Measurements from ENCODE around the gene EIF4EBP3.
"Not testable (repeated sequence)": the region's sequence is repeated elsewhere in the genome, so short reads cannot be mapped to it uniquely, and the experiment has no call there.

The EIF4EBP3 gene

GRCh38 chr5:140579188-140579747, 31.8 kb downstream of the EIF4EBP3 start:
- not testable (repeated sequence) for DNase-seq

DNA sequence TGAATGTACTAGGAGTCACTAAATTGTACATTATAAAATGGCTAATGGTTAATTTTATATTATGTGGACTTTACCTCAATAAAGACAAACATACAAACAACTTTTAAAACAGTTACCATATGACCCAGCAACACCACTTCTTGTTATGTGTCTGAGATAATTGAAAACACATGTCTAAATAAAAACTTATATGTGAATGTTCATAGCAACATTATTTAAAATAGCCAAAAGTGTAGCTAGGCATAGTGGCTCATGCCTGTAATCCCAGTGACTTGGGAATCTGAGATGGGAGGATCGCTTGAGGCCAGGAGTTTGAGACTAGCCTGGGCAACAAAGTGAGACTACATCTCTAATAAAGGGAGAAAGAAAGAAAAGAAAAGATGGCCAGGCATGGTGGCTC, 40.0 kb downstream of the EIF4EBP3 start:
- no peak for DNase-seq

GRCh38 chr5:140588311-140589070, 41.0 kb downstream of the EIF4EBP3 start:
- no peak for DNase-seq

DNA sequence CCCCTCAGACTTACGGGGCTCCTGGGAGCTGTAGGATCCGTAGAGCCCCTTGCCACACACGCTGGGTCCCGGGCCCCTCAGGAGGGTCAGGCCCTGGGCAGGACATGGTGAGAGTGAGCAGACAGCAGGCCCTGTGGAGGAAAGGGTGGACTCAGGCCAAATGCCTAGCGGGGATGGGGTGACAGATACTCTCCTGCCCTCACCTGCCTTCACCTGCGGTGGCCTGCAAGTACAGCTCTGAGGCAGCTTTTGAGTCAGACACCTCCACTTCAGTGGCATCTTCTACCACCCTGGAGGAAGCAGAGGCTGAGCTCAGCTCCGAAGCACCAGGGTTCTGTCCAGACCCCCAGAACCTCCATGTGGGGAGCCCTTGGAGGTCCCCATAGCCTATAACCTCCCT, 43.4 kb downstream of the EIF4EBP3 start:
- no peak for DNase-seq

- DNase-seq = no peak
These were observed 44.4 kb downstream of the EIF4EBP3 start for GRCh38 chr5:140591747-140592372.

DNA sequence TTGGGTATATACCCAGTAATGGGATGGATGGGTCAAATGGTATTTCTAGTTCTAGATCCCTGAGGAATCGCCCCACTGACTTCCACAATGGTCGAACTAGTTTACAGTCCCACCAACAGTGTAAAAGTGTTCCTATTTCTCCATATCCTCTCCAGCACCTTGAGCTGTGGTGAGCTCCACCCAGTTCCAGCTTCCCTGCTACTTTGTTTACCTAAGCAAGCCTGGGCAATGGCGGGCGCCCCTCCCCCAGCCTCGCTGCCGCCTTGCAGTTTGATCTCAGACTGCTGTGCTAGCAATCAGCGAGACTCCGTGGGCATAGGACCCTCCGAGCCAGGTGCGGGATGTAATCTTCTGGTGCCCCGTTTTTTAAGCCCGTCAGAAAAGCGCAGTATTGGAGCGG, 45.6 kb downstream of the EIF4EBP3 start:
- DNase-seq = not testable (repeated sequence)

DNA sequence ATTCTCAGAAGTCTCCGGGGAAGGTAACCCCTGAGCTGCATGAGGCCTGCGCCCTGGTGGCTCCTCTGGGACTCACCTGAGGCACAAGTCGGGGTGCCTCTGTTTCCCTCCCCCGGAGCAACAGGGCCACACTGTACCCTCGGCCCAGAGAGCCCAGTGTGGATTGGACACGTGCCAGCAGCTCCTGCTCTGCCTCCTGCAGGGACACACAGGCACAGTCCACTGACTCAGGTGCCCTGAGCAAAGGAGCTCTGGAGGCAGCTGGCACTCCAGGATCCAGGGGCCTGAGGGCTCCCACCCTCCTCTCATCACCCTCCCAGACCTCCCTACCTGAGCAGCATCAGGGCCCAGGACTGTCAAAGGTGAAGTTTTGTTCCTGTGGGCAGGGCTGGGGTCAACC, 46.7 kb downstream of the EIF4EBP3 start:
- DNase-seq = no peak

DNA sequence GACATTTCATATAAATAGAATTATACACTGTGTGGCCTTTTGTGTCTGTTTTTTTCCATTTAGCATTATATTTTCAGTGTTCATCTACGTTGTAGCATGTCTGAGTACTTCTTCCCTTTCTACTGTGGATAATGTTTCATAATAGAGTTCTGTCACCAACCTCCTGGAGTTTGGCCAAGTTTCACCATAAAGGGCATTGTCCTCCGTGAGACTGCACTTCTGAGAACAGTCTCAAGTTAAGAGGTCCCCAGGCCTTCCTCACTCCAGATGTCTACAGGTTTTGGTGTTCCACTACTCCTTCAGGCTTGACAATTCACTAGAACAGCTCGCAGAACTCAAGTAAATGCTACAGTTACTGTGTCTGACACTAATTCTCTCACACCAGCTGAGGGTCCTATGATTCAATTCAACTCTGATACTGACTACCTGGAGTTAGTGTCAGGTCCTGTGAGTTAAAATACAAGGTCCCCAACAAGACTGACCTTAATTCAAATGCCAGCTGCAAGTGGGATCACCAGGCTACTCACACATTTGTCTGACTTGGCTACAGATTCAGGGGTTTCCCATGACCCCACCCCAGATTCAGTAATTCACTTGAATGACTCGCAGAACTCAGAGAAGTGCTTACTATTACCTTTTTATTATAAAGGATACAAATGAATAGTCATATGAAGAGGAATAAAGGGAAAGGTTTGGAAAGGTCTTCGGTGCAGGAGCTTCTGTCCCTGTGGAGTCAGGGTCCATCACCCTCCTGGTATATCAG, 48.3 kb downstream of the EIF4EBP3 start:
- no peak for DNase-seq

DNA sequence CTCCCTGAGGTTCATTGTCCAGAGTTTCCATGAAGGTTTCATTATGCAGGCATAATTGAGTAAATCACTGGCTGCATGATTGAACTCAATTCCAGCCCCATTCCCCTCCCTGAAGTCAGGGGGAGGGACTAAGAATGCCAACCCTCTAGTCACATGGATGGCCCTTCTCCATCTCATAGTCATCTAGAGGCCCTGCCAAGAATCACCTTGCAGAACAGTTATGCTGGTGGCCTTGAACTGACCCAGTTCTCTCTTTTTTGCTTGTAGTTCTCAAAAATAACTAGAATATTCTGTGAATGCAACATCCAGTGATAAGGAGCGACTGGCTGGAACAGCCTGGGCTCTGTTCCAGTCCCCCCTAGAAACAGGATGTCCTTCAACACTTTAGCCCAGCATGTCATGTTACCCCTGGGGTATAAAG, 48.9 kb downstream of the EIF4EBP3 start:
- DNase-seq = no peak

- no peak for DNase-seq
These were observed 51.4 kb downstream of the EIF4EBP3 start for GRCh38 chr5:140598836-140599235.

Data from CD4-positive, alpha-beta T cell treated with Interleukin-12 subunit alpha and Interleukin-12 subunit beta, for 1 hour (primary cell).